ENCODE data around the gene EIF3CL.
"Not testable (repeated sequence)": the region's sequence is repeated elsewhere in the genome, so short reads cannot be mapped to it uniquely, and the experiment has no call there.

Gene EIF3CL, protein sequence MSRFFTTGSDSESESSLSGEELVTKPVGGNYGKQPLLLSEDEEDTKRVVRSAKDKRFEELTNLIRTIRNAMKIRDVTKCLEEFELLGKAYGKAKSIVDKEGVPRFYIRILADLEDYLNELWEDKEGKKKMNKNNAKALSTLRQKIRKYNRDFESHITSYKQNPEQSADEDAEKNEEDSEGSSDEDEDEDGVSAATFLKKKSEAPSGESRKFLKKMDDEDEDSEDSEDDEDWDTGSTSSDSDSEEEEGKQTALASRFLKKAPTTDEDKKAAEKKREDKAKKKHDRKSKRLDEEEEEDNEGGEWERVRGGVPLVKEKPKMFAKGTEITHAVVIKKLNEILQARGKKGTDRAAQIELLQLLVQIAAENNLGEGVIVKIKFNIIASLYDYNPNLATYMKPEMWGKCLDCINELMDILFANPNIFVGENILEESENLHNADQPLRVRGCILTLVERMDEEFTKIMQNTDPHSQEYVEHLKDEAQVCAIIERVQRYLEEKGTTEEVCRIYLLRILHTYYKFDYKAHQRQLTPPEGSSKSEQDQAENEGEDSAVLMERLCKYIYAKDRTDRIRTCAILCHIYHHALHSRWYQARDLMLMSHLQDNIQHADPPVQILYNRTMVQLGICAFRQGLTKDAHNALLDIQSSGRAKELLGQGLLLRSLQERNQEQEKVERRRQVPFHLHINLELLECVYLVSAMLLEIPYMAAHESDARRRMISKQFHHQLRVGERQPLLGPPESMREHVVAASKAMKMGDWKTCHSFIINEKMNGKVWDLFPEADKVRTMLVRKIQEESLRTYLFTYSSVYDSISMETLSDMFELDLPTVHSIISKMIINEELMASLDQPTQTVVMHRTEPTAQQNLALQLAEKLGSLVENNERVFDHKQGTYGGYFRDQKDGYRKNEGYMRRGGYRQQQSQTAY

DNA sequence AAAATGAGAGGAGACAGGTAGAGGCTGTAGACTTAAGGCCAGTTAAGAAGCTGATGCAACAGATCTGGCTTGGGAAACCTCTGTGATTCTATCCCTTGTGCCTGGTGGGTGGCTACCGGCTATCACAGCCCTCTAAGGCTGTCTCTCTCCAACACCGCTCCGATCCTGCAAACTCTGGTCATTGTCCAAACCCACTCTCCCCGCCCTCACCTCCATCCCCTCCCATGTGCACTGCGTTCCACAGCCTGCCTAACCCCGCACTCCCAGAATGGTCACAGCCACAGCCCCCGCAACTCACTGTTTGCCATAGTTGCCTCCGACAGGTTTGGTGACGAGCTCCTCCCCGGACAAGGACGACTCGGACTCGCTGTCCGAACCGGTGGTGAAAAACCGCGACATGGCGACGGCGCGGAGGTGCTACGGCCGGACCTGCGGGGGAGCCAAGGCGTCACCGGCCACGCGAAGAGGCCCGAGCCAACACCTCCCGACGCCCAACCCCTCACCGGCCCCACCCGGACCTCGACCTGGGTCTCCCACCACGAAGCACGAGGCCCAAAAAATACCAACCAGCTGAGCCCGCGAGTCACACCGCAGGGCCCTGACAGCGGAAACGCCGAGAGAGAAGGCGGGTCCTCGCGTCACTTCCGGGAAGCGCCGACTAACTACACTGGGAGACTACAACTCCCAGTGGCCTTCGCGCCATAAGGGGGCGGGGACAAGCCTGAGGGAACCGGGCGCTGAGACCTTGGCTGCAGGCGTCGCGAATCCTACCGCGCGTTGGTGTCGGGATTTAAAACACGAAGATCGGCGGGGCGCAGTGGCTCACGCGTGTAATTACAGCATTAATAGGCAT lies at the start of gene EIF3CL:
Gene EIF3CL, minus strand, starts transcription at position 622 of the 853 bp plus-strand sequence. Its CDS starts 223 bp downstream, at position 399.
- DNase-seq (ENCODE audit: low read depth): not testable (repeated sequence)
- peak within 1 kb of the TSS; percentile 52 for H3K4me3 ChIP-seq (ENCODE audit: low read depth, low read length)

DNA sequence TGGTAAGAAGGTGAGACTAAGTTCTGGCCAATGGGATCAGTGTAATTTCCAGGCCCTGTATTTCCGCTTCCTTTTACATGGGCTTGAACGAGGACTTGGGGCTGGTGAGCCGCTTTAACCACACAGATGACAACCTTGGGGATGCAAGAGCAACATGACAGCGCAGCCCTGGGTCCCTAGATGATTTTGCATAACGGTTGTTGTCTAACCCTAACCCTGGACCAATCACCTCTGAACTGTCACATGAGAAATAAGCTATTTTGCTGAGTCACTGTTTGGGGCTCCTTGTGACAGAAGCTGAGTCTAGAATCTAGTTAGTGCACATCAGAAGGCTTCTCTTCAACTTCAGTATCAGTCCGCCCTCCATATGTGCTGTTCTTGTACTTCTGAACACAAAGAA lies 43.4 kb upstream of the EIF3CL start:
- DNase-seq (ENCODE audit: low read depth); H3K4me3 ChIP-seq (ENCODE audit: low read depth, low read length): not testable (repeated sequence)

DNA sequence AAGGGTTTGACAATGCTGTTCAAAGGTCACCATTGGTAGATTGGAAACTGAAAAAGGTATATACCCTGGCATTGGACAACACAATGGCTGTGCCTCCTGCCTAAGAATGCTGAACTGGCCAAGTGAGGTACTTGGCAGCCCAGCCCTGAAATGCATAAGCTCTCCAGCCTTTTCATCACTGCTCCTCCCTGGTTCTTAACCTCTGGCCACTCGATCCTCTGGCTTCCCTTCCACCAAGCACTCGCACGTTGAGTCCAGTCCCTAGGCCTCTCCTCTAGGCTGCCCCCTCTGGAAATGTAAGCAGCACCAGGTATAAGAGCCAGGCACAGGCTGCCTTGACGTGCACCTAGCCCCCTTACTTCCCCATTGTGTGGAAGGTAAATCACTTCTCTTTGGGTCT lies 42.7 kb upstream of the EIF3CL start:
- H3K4me3 ChIP-seq (ENCODE audit: low read depth, low read length); DNase-seq (ENCODE audit: low read depth): not testable (repeated sequence)

DNA sequence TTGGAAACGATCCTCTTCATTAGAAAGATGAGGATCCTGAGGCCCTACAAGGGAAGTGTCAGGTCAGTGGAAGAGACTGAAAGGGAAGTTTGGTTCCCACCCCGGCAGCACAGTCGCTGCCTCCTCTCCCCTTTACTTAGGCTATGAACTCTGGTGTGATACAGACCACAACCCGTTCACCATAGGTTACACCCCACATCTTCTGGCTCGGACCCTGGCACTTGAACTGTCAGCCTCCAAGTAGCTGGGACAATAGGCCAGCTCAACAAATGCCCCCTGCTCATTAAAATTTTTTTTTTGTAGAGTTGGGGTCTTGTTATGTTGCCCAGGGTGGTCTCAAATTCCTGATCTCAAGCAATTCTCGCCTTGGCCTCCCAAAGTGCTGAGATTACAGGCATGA lies 40.3 kb upstream of the EIF3CL start:
- not testable (repeated sequence) for H3K4me3 ChIP-seq (ENCODE audit: low read depth, low read length); DNase-seq (ENCODE audit: low read depth)

DNA sequence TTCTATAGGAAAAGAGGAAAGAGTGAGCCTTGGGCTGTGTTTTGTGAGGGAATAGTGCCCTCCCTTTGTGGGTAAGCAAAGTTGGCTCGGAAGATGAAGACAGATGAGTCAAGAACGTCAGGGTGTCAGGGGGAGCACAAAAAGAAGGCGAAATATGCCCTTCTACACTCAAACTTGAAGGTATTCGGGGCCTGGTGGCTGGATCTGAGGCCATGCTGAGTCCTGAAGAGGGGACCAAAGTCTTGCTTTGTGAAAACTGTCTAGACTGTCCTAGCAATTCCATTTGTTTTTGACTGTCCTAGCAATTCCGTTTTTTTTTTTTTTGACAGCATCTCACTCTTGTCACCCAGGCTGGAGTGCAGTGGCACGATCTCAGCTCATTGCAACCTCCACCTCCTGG lies 35.3 kb upstream of the EIF3CL start:
- DNase-seq (ENCODE audit: low read depth); H3K4me3 ChIP-seq (ENCODE audit: low read depth, low read length): not testable (repeated sequence)

DNA sequence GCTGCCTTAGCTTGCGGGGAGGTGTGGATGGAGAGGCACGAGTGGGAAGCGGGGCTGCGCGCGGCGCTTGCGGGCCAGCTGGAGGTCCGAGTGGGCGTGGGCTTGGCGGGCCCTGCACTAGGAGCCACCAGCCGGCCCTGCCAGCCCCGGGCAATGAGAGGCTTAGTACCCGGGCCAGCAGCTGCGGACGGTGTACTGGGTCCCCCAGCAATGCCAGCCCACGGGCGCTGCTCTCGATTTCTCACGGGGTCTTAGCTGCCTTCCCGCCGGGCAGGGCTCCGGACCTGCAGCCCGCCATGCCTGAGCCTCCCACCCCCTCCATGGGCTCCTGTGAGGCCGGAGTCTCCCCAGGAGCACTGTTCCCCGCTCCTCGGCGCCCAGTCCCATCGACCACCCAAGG lies 31.7 kb upstream of the EIF3CL start:
- not testable (repeated sequence) for H3K4me3 ChIP-seq (ENCODE audit: low read depth, low read length); DNase-seq (ENCODE audit: low read depth)

DNA sequence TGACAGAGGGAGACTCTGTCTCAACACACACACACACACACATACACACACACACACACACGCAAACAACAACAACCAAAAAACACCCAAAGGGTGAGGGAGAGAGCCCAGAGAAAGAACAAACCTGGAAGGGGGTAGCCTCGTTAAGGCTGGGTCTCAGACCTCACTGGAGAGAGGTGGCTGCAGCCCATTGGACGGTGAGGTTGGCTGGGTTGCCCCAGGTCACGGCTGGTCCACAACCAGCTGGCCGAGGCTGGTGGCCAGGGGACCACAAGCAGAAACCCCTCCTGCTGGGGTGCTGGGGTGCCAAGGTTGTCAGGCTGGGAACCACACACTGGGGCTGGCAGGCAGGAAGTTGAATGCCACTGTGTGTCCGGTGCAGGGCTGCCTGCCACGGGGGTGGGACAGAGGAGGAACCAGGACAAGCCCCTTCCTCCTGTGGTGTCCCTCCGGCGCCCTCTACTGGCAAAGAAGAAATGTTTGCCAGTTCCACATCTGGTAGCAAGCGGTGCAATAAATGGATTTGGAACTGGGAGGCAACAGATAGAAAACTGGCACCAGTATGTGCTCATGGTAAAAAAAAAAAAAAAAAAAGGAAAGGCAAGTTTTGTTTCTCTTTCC lies 22.5 kb upstream of the EIF3CL start:
- DNase-seq (ENCODE audit: low read depth); H3K4me3 ChIP-seq (ENCODE audit: low read depth, low read length): not testable (repeated sequence)

DNA sequence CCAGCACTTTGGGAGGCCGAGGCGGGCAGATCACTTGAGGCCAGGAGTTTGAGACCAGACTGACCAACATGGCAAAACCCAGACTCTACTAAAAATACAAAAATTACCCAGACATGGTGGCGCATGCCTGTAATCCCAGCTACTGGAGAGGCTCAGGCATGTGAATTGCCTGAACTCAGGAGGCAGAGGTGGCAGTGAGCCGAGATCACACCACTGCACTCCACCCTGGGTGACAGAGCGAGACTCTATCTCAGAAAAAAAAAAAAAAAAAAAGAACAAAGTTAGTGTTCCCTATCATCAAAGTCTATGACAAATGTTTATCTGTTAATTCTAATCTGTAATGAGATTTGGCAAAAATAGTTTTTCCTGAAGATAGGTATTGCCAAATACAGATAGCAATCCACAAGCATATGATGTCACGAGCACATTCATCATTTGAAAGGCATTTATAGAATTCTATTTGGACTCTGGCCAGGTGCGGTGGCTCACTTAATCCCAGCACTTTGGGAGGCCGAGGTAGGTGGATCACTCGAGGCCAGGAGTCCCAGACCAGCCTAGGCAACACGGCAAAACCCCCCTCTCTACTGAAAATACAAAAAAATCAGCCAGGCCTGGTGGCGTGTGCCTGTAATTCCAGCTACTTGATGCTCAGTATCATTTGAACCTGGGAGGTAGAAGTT lies 17.6 kb upstream of the EIF3CL start:
- H3K4me3 ChIP-seq (ENCODE audit: low read depth, low read length); DNase-seq (ENCODE audit: low read depth): not testable (repeated sequence)

DNA sequence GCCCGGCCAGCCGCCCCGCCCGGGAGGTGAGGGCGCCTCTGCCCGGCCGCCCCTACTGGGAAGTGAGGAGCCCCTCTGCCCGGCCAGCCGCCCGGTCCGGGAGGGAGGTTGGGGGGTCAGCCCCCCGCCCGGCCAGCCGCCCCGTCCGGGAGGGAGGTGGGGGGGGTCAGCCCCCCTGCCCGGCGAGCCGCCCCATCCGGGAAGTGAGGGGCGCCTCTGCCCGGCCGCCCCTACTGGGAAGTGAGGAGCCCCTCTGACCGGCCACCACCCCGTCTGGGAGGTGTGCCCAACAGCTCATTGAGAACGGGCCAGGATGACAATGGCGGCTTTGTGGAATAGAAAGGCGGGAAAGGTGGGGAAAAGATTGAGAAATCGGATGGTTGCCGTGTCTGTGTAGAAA lies 13.4 kb upstream of the EIF3CL start:
- not testable (repeated sequence) for DNase-seq (ENCODE audit: low read depth); H3K4me3 ChIP-seq (ENCODE audit: low read depth, low read length)

DNA sequence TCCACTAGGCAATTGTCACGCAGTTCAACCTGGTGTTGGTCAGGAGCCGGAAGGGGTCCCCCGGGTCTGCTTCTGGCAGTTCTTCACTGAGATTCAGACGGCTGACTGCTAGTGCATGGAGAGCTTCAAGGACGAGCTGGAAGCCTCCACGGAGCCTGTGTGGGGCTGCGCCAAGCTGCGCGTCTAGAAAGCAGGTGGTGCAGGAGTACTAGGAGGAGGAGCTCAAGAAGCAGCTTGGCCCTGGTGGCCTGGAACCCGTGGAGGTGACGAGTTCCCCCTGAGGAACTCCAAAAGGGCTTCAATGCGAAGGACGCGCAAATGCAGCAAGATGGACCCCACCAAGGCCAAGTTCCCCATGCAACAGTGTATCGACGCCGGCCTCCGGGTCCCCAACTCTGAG lies 10.9 kb upstream of the EIF3CL start:
- H3K4me3 ChIP-seq (ENCODE audit: low read depth, low read length); DNase-seq (ENCODE audit: low read depth): not testable (repeated sequence)

DNA sequence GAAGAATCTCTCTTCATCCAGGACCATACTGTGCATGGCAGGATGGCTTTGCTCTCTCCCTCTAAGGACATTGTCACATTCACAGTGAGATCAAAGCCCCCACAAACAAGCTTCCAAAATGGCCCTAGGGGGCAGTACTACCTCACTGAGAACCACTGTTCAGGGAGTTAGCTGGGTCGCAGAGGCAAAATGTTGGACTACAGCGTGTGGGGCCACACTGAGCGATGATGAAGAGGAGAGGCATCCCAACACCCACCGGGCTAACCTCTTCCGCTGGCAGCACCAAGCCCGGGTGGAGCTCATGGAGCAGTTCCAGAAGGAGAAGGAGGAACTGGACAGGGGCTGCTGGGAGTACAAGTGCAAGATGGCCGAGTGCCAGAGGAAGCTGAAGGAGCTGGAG lies 9.9 kb upstream of the EIF3CL start:
- H3K4me3 ChIP-seq (ENCODE audit: low read depth, low read length); DNase-seq (ENCODE audit: low read depth): not testable (repeated sequence)

DNA sequence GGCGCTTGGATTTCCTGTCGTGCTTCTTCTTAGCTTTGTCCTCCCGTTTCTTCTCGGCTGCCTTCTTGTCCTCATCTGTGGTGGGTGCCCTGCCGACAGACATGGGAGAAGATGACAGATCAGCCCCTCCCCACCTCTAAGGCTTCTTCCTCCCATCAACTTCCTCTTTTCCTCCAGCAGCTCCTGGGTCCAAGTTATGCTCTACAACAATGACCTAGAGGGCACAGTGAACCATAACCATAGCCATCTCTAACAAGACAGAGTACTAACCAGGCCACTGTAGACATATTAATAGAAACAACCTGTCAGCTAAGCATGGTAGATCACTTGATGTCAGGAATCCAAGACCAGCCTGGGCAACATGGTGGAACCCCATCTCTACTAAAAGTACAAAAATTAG lies 11.6 kb downstream of the EIF3CL start:
- DNase-seq (ENCODE audit: low read depth); H3K4me3 ChIP-seq (ENCODE audit: low read depth, low read length): not testable (repeated sequence)

DNA sequence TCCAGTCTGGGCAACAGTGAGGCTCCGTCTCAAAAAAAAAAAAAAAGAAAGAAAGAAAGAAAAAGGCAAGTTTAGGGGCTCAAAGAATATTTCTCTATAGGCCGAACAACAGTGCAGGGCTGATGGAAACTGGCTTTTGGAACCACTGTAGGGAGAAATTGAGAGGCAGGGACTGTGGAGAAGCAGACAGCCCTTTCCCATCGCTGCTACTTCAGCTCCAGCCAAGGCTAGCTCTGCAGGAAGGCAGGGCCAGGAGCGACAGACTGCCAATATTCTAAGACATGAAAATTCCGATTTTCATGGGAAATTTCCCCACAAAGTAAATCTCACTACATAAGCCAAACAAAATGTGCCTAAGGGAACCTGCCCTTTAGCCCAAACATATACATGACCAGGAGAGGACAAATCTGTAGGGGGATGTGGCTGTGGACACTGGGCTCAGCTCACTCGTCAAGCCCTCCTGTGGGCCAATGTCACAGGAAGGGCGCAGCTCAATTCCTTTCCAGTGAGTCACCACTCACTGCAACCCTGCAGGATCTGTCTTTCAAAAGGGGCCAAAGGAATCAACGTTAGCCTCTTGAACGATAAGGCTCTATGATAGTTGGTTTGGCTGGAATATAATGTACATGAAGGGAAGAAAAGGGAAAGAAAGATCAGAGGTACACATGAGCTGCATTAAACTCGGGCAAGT lies 21.3 kb downstream of the EIF3CL start:
- not testable (repeated sequence) for H3K4me3 ChIP-seq (ENCODE audit: low read depth, low read length); DNase-seq (ENCODE audit: low read depth)

DNA sequence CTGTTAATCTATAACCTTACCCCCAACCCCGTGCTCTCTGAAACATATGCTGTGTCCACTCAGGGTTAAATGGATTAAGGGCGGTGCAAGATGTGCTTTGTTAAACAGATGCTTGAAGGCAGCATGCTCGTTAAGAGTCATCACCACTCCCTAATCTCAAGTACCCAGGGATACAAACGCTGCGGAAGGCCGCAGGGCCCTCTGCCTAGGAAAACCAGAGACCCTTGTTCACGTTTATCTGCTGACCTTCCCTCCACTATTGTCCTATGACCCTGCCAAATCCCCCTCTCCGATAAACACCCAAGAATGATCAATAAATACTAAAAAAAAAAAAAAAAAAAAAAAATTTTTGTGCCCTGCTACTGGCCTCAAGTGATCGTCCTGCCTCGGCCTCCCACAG lies 25.8 kb downstream of the EIF3CL start:
- not testable (repeated sequence) for H3K4me3 ChIP-seq (ENCODE audit: low read depth, low read length); DNase-seq (ENCODE audit: low read depth)

DNA sequence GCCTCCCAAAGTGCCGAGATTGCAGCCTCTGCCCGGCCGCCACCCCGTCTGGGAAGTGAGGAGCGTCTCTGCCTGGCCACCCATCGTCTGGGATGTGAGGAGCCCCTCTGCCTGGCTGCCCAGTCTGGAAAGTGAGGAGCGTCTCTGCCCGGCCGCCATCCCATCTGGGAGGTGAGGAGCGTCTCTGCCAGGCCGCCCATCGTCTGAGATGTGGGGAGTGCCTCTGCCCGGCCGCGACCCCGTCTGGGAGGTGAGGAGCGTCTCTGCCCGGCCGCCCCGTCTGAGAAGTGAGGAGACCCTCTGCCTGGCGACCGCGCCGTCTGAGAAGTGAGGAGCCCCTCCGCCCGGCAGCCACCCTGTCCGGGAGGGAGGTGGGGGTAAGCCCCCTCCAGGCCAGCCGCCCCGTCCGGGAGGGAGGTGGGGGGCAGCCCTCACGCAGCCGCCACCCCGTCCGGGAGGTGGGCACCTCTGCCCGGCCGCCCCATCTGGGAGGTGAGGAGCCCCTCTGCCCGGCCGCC lies 26.5 kb downstream of the EIF3CL start:
- not testable (repeated sequence) for H3K4me3 ChIP-seq (ENCODE audit: low read depth, low read length); DNase-seq (ENCODE audit: low read depth)

DNA sequence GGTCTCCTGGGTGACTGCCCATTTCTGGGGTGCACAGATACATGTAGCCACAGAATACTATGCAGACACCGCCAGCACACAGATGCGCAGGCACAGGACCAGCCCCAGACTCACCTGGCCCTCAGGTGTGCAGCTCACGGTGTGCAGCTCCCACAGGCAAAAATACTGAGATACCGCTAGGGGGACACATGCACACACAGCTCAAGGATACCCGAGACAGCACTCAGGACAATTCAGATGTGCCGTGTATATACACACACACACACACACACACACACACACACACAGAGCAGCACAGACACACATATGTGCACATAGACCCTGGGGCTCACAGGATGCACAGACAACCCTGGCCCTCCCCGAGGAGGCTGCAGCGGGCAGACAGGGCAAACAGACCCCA lies 28.5 kb downstream of the EIF3CL start:
- not testable (repeated sequence) for DNase-seq (ENCODE audit: low read depth); H3K4me3 ChIP-seq (ENCODE audit: low read depth, low read length)

DNA sequence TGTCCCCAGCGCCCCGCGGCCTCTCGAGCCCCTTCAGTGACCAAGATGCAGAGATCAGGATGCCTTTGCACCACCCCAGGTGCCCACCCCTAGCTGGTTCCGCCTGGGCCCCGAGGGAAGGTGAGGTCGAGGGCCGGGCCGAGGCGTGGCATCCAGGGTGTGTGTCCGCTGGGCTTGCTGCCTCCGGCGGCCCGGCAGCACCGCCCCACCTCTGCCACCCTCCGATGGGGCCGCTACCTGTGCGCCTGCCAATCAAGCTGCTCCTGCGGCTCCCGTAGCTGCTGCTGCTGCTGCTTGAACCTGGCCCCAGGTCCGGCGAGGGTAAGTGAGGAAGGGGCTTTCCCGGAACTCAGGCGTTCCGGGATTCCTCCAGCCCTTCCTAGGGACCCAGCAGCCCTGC lies 29.4 kb downstream of the EIF3CL start:
- not testable (repeated sequence) for DNase-seq (ENCODE audit: low read depth); H3K4me3 ChIP-seq (ENCODE audit: low read depth, low read length)

All from LNCaP clone FGC (cell line).